Measurements from ENCODE around the gene RPL13.

RPL13 gene

DNA sequence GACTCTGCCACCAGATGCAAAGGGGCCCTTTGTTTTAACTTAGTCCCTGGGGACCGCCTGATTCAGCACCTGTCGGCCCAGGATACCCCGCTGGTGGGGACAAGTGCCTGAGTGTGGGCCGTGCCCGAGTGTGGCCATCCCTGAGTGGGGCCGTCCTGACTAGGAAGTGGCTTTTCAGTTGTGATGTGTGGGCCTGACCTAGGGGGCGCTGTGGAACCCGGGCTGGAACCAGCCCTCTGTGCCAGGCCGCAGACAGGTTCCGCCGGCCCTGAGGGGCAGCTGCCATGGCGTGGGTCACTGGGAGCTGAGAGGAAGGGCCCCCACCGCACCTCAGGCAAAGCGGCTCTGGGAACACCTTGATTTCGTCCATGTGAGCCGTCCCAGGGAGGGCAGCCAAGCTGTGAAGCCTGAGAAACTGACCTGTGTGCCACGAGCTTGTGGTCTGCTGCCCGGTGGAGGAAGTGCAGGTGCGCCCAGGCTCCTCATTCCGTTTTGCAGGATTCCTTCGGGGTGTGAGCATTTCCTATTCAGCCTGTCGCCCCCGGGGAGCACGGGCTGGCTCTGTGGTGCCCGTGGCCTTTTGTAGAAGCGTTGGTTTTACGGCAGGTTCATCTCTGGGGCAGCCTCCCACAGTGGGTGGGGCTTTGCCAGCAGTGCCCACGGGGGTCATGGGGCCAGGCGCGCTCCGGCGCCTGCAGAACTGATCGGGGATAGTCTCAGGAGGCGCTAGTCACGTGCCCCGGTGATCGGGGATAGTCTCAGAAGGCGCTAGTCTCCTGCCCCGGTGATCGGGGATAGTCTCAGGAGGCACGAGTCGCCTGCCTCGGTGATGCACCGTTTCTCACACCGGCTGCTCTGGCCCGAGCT lies 5.3 kb downstream of the RPL13 start:
- Histone ChIP-seq H4K20me1 (ENCODE audit: insufficient read depth, low read length) (peaks cover 16% of the 10 kb centered on the region), H3K36me3 (replicated peaks; ENCODE audit: insufficient read depth, low read length) (no peaks in the 10 kb centered on the region), H3K4me3 (ENCODE audit: low read length) (no peak overlapping the region), H3K9ac (ENCODE audit: low read length) (no peak overlapping the region), H3K4me1 (ENCODE audit: low read length) (peaks cover 8% of the 10 kb centered on the region; the same call in 1 of the 2 replicates), H3K9me2 (replicated peaks; ENCODE audit: insufficient read depth, low read length) (no peaks in the 10 kb centered on the region), H2AFZ (ENCODE audit: low read length) (no peak overlapping the region), H3K79me2 (ENCODE audit: low read length) (peaks cover 22% of the 10 kb centered on the region), H3K27me3 (replicated peaks; ENCODE audit: insufficient read depth, low read length) (no peaks in the 10 kb centered on the region), H3F3A (ENCODE audit: insufficient read depth, low read length) (peaks cover 31% of the 10 kb centered on the region), H3K9me3 (replicated peaks; ENCODE audit: insufficient read depth, low read length) (no peaks in the 10 kb centered on the region), H3K4me2 (ENCODE audit: low read depth, low read length) (no peak overlapping the region), H3K27ac (ENCODE audit: low read length) (peak overlapping the region; percentile 18; the same call in 1 of the 2 replicates)
- TF ChIP-seq EZH2phosphoT487 (IDR thresholded peaks at IDR 0.05; ENCODE audit: low read length): no peak
- TF ChIP-seq, protein P1, sequence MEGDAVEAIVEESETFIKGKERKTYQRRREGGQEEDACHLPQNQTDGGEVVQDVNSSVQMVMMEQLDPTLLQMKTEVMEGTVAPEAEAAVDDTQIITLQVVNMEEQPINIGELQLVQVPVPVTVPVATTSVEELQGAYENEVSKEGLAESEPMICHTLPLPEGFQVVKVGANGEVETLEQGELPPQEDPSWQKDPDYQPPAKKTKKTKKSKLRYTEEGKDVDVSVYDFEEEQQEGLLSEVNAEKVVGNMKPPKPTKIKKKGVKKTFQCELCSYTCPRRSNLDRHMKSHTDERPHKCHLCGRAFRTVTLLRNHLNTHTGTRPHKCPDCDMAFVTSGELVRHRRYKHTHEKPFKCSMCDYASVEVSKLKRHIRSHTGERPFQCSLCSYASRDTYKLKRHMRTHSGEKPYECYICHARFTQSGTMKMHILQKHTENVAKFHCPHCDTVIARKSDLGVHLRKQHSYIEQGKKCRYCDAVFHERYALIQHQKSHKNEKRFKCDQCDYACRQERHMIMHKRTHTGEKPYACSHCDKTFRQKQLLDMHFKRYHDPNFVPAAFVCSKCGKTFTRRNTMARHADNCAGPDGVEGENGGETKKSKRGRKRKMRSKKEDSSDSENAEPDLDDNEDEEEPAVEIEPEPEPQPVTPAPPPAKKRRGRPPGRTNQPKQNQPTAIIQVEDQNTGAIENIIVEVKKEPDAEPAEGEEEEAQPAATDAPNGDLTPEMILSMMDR (IDR thresholded peaks at IDR 0.05; ENCODE audit: low read length): peak; percentile 52
- peak; percentile 35 for DNase-seq

DNA sequence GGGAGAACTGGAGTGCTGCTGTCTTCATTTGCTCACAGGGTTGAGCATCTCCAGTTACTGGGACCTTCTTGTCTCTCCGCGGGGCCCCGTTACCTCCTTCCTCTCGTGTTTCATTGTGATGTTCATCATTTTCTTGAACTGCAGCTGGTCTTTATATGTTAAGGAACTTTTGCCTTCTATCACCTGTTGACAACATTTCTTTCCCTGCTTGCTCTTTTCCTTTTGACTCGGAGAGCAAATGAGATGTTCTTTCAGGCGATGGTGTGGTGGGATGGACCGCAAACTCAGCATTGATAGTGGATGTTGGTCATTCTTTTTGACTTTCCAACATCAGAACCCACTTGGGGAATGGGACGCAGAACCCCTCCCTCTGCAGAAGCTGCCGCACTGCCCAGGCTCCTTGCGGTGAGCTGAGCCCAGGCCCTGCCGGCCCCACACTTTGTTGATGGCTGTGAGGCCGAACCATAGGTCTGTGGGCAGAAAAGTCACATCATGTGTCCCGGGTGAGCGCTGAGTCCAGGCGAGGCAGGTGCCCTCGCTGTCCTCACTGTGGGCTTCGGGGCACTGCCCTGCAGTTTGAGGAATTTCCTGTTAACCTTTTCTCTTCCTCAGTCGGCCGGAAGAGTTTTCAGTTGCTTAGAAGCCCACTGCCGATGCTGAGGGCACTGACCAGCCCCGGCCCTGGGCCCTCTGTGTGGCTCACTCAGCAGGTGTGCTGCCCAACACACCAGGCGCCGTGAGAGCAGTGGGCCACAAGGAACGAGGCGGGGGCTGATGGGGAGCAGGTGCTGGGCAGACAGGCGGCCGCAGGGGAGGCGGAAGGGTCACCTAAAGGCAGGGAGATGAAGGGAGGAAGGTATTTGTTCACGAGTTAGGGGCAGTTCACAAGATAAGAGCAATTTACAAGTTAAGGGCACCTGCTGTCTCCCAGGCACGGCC lies 7.4 kb downstream of the RPL13 start:
- TF ChIP-seq, protein P1 (IDR thresholded peaks at IDR 0.05; ENCODE audit: low read length): no peak
- TF ChIP-seq EZH2phosphoT487 (IDR thresholded peaks at IDR 0.05; ENCODE audit: low read length) (no peak), EZH2 (optimal IDR thresholded peaks at IDR 0.05; ENCODE audit: low read depth, low read length) (no peak)
- no peaks in the 10 kb centered on the region for H3K9me3 ChIP-seq (replicated peaks; ENCODE audit: insufficient read depth, low read length)
- peaks cover 5% of the 10 kb centered on the region; the same call in 1 of the 2 replicates for H4K20me1 ChIP-seq (ENCODE audit: insufficient read depth, low read length)
- no peak overlapping the region for H3K27ac ChIP-seq (ENCODE audit: low read length)
- H3F3A ChIP-seq (ENCODE audit: insufficient read depth, low read length): peaks cover 22% of the 10 kb centered on the region
- H3K9me2 ChIP-seq (replicated peaks; ENCODE audit: insufficient read depth, low read length): no peaks in the 10 kb centered on the region
- no peaks in the 10 kb centered on the region for H3K27me3 ChIP-seq (replicated peaks; ENCODE audit: insufficient read depth, low read length)
- H3K36me3 ChIP-seq (replicated peaks; ENCODE audit: insufficient read depth, low read length): no peaks in the 10 kb centered on the region
- no peak for DNase-seq
- H3K4me1 ChIP-seq (ENCODE audit: low read length): no peaks in the 10 kb centered on the region
- no peak overlapping the region for H3K4me3 ChIP-seq (ENCODE audit: low read length)
- H3K9ac ChIP-seq (ENCODE audit: low read length): no peak overlapping the region
- no peak overlapping the region for H2AFZ ChIP-seq (ENCODE audit: low read length)
- no peaks in the 10 kb centered on the region for H3K79me2 ChIP-seq (ENCODE audit: low read length)
- H3K4me2 ChIP-seq (ENCODE audit: low read depth, low read length): no peak overlapping the region

DNA sequence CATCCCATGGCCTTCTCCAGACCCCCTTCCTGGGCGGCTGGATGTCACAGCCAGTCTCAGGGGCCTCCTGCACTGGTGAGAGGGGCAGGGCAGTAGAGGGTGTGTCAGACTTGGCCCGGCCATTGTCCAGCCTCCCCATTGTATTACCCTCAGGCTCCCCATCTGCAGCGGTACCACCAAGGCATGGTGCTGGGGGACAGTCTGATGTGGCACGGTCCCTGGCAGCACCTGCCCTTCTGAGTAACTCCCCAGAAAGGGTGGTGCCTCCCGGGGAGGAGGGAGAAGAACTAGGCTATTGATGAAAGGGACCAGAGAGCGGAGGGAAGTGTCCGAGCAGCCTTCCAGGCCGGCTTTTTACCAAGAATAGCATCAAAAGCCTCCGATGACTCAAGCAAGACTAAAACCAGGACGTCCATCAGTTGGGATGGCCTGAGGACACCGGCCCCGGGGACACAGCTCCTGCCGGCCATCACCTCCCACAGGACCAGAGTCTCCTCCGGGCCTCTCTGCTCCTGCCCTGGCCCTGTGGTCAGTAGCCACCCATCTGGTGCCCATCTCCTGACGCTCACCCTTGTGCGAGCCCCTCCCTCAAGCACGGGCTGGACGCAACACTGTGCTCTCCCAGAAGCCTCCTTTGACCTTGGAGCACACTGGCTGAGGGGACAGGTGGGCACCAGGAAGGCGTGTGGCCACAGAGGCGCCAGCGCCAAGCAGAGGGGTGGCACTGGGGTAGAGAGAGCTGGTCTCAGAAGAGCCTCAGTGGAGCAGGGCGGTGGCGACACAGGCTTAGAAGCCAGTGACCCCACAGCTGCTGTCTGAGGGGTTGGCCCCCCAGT lies 9.2 kb downstream of the RPL13 start:
- Histone ChIP-seq H3K4me1 (ENCODE audit: low read length) (no peaks in the 10 kb centered on the region), H3K4me3 (ENCODE audit: low read length) (no peak overlapping the region), H3K79me2 (ENCODE audit: low read length) (no peaks in the 10 kb centered on the region), H3K9me2 (replicated peaks; ENCODE audit: insufficient read depth, low read length) (no peaks in the 10 kb centered on the region), H3K9ac (ENCODE audit: low read length) (no peak overlapping the region), H3K36me3 (replicated peaks; ENCODE audit: insufficient read depth, low read length) (no peaks in the 10 kb centered on the region), H3K4me2 (ENCODE audit: low read depth, low read length) (no peak overlapping the region), H3K9me3 (replicated peaks; ENCODE audit: insufficient read depth, low read length) (no peaks in the 10 kb centered on the region), H4K20me1 (ENCODE audit: insufficient read depth, low read length) (no peaks in the 10 kb centered on the region; the same call in 1 of the 2 replicates), H3F3A (ENCODE audit: insufficient read depth, low read length) (peaks cover 9% of the 10 kb centered on the region; the same call in 1 of the 2 replicates), H2AFZ (ENCODE audit: low read length) (no peak overlapping the region), H3K27ac (ENCODE audit: low read length) (no peak overlapping the region), H3K27me3 (replicated peaks; ENCODE audit: insufficient read depth, low read length) (0 out of 2 replicates have a peak, but pooled peaks cover under 1% of the 10 kb centered on the region)
- no peak for DNase-seq
- TF ChIP-seq, protein P1 (IDR thresholded peaks at IDR 0.05; ENCODE audit: low read length): no peak

All from MM.1S (cell line).